GM18907 (cell line): Measurements from ENCODE around the gene DCDC1.

ENCODE experiments used
- ATAC-seq: cut with Tn5 transposase; IDR thresholded peaks from one replicate; pipeline ENCODE4 v1.9.1; 2021; ENCODE audit warnings: mild to moderate bottlenecking, moderate library complexity; ENCODE audit not compliant: unreplicated experiment

Gene DCDC1

DNA sequence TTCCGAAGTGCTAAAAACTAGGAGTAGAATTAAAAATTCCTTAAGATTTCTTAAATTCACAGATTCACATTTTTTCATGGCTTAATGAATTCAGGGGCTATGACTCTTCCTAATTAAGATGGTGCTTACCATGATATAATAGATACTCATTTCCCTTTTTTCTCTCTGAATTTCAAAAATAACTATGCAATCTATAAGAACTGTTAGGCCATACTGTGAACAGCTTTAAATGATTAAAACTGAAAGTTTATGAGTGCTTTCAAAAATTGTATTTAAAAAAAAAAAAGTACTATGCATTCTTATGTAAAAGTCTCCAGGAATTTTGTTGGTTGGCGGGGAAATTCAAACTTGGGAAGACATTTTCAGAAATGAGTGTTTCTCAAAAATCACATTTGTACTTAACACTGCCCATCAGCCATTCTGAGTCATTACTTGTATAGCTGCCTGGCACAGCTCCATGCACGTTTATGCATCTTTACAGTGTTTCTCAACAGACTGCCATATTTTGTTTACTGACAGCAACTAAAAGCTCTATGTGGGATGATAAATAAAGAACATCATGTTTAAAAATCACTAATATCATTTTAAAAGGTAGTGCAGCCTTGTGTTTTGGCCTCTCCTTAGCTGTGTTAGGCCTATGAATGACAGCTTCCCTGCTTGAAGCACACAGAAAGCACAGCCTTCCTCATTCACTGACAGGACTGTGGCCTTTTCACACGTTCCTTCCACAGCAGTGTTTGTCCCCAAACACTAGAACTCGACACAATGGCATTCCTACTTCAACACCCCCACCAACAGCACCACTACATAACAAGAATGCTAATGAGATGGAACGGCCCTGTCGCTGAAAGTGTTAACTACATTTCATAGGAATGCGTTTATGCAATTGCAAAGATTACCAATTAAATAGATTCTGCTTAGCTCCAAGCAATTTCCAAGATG lies 131.4 kb downstream of the DCDC1 start:
- no peak for ATAC-seq

DNA sequence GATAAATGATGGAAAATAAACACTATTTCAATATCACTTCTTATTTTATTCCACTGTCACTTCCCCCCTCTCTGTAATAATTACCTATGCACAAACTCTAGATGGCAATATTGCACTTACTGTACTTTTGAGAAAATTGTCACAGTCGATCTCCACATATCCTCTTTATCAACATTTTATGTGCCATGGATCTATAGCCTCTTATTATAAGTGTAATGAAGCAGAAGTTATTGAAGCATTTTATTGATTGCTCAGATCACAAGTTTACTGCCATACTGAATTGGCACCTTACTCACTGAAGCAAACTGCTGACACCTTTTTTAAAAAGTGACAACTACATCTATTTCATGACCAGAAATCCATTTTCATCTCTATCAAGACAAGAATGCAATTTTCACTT lies 133.4 kb downstream of the DCDC1 start:
- ATAC-seq = no peak

DNA sequence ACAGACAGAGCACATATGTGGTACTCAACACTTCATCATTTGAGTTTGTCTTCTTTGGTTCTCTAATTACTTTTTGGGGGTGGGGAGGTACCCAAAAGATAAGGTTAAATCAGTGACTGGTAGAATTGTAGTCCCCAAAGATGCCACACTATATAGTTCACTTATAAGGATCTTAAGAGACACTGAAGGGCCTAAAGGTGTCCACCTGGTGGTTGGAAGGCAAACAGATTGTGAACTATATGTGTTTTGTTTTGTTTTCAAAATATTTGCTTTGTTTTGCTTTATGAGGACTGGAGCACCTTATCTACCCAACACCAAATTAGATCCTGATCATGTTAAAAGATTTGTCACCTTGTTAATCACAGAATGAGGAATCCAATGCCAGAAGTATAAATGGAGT lies 136.1 kb downstream of the DCDC1 start:
- ATAC-seq = no peak

- no peak for ATAC-seq
These were observed 137.9 kb downstream of the DCDC1 start for GRCh38 chr11:31231601-31232000.

- no peak for ATAC-seq
These were observed 150.7 kb downstream of the DCDC1 start for GRCh38 chr11:31218847-31219246.

DNA sequence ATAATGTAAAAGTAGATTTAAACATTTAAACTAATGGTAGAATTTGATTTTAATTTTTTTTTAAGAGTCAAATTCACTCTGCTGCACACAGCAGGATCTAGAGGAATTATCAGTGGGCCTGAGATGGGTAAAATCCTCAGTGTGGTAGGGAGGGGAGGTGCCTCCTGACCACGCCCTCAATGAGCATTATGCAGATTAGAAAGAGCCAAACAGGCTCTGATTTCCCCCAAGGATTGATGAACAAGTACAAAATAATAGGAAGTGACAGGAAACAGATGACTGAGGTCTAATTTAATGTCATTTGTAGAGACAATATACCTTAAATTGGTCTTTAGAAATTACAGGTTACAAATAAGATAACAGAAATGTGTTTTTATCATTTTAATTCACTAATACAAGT lies 155.2 kb downstream of the DCDC1 start:
- no peak for ATAC-seq

DNA sequence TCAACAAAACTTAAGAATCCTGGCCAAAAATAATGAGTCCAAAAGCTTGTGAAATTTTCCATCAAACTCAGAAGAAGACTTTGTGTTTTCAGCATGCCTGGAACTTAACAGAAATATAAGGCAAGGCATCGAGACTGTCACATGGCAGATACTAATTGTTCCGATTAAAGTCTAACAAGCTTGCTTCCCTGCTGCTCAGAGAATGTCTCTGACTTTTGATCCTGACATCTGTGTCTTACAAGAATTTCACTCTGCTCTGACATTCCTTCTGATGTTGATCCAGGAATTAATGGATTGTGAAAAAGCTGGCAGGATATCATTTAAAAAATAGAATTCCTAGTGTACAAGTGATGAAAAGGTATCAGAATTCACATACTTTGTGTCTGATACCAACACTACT lies 170.2 kb downstream of the DCDC1 start:
- no peak for ATAC-seq

DNA sequence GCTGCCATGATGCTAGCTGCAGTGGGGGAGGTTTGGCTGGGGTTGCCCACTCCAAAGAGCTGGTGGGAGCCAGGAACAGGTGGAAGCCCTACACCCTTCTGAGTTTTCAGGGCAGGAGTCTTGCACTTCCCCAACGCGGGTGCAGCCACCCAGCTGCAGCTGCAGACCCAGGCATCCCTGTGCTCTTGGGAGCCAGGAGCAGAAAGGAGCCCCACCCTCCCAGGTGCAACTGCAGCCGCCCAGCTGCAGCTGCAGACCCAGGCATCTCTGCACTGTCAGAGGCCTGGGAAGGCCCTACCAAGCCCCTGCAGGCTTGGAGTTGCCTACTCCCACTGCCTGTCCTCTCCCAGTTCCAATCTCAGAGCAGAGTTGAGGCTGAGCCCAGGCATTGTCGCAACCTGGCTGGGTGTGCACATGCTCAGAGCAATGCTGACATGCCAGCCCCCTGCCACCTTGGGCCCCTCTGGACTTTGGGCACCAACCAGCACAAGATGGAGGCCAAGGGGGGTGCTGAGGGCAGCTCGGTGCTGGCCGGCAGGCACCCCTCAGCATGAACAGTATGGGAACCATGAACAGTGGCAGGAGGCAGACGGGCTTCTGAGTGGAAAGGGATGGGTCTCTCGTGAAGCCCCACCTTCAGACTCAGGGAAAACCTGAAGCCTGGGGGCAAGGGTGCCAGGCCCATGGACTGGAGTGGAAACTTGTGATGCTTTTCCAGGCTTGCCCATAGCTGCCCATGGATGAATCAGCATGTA lies 195.4 kb downstream of the DCDC1 start:
- no peak for ATAC-seq

DNA sequence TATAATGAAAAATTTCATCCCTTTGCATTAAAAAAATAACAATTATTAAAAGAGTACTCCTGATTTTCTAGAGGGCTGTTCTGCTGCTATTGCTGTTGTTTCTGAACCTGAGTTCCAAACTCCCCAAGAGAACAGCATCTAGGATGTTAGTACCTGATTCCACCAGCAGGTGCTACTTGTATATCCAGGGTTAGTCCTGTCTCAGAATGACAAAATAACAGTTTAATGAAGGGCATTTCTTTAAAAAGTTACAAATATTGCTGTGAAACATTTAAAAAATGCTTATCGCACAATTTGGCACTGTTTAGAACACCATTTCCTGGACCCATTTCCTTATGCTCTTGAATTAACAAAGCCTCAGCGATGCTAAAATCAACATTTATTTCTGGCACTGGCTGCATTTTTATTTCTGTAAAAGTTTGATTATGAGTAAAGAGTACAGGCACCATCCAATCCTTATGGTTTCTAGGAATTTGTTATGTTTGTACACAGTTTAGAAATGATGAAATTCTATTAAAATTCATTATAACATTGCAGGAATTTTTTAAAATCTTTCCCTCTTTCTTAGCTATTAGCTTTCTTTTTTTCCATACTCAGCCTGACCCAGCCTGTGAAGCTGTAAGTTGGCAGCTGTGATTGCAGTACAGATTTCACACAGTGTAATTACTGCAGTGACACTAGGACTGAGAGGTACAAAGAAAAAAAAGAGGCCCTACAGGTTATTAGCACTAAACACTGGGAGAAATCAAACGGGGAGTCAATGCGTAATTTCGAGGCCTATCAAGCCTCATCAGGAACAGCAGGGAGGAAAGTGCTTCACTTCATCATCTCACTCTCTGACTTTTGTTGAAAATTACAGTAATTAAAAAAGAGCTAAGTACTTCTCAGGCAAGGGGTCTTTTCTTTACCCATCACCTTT lies 208.8 kb downstream of the DCDC1 start:
- ATAC-seq = peak; percentile 76

- no peak for ATAC-seq
These were observed 218.7 kb downstream of the DCDC1 start for GRCh38 chr11:31150841-31151240.

DNA sequence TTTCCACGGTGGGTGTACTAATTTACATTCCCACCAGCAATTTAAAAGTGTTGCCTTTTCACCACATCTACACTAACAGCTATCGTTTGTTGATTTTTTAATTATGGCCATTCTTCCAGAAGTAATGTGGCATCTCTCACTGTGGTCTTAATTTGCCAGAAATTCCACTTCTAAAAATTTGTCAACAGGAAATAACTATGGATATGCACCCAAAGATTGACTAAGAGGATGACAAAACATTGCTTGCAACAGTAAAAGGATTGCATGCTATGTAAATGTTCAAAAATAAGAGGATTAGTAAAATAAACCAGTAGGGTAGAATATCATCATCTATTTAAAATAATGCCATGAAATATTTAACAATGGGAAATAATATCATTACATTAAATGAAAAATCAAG lies 219.5 kb downstream of the DCDC1 start:
- no peak for ATAC-seq

GRCh38 chr11:31141789-31142188 lies 227.8 kb downstream of the DCDC1 start:
- ATAC-seq = no peak

DNA sequence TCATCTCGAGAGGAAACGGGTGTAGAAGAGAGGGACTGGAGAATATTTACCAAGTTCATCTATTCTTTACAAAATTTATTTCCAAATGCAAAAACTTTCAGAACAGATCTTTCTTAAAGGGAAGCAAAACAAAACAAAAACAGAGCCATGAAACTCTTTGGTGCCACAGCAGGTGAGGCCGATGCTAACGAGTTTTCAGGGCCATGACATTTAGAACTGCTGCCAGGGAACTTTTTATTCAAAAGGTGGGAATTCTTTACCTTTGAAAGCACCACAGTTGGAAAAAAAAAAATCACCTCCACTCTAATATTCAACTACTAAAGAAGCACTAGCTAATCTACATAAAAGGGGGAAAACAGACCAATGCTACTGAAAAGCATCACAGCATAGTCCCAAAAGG lies 230.1 kb downstream of the DCDC1 start:
- ATAC-seq = no peak

DNA sequence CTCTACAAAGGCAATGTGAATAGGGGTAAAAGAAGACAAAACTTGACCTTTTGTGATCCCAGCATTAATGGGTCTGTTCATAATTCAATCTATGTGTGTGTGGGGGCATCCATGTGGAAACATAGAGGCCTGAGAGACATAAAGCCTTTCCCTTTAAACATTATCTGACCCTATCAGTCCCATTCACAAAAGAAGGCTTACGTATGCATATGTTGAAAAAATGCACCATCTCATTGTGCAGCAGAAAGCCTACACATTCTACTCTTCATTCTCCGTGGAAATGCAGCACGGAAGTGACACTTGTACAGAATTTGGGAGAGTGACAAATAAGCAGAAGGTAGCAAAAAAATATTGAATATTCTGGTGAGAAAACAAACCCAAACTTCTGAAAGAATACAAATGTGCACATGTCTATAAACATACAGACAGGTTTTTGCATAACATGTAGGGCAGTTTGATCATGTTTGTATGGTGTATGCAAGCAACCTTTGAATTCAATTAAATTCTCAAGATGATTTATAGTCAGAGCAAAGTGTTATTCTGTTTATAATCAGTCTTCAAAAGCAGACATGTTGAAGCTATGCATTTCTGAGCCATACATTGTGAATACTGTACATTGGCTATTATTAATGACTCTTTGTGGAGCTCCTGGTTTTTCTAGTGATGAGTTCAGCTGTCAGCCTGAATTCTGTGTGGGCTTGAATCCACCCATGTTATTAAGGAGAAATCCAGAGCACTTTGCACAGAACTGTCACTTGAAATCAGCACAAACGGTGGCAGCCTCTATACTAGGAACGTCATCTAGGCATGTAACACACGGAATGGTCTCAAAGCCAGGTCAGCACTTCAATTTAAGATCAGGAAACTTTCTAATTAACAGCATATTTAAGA lies 236.8 kb downstream of the DCDC1 start:
- no peak for ATAC-seq

GRCh38 chr11:31131760-31132159 lies 237.8 kb downstream of the DCDC1 start:
- no peak for ATAC-seq

DNA sequence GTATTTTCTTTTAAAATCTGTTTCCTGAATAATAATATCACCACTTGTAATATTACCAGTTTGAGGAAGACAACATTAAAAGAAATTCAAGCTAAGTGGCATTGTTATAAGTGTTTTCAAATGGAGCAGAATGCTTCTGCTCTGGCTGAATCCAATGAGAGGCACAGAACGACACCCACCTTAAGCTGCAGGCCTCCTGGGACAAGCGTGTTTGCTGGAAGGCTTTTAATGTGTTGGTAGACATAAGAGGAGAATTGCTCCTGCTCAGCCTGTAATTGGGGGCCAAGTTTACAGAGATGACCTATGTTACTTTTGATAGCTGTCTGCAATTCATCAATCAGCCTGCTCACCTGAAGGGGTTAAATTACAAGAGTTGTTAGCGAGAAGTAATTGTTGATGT lies 242.2 kb downstream of the DCDC1 start:
- ATAC-seq = no peak

- ATAC-seq = no peak
These were observed 249.1 kb downstream of the DCDC1 start for GRCh38 chr11:31120428-31120827.

DNA sequence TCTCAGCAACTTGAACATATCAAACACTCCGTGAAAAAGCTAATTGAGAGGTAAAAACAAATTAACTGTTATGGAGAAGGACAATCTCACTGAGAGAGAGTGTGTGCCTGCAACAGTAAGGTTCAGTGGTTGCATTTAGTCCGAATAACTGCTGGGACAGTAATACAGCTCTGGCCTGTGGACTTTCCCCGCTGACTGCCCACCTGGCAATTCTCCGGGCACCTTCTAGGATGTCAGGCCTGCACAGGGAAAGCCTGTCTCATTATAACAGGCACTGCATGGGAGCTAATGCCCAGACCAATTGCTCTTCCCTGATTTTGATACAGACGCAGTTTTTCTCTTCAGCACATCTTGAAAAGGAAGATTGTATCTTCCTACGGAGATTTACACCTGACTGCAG lies 251.0 kb downstream of the DCDC1 start:
- no peak for ATAC-seq

DNA sequence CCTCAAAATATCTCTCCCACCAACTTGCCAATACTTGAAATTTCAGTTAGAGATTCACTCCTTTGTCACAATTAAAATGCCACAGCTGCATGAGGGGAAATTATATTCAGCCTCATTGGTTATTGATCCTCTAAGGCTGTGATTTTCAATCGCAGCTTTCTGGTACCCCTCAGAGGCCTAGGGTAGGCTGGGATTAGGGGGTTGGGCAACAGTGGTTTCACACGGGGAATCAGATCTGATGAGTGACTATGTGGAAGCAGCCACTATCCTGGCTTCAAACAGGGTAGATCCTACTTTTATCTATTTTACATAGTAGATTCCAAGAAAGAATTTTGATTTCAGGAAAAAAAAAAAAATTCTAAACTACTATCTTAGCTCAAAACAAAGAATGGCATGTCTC lies 252.5 kb downstream of the DCDC1 start:
- ATAC-seq = no peak

DNA sequence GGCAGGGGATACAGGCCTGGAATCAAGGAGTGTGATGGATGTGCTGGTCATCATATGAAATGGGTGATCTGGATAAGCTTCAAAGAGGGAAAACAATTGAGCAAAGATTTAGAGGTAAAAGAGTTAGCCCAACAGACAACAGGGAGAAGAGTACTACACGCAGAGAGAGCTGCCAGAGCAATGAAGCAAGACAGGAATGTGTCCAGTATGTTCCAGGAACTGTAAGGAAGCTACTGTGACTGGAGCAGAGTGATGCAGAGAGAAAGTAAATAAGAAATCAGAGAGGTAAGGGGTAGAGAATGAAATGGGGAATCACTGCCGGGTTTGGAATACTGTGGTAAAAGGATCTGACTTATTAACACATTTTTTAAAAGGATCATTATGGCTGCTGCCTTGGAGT lies 255.1 kb downstream of the DCDC1 start:
- no peak for ATAC-seq
